ENCODE measurements around the gene JPT2. TPM values are rescaled to one million over a fixed set of nuclear protein-coding genes. Genes with fewer than 3 reads are reported as not detected.
A peak's percentile ranks its signal among the peaks of the same experiment; 100 is the strongest.

Gene JPT2
- total RNA-seq, 1 donor from 2014 or later, result 53.1 TPM

GRCh38 chr16:1651974-1652312 is 26.1 kb upstream of the JPT2 start:
- peak in 1 of 2 donors; percentile 14 for ATAC-seq
- H3K27ac ChIP-seq, result no peak overlapping the region
- peaks cover 62% of the 10 kb centered on the region for H3K36me3 ChIP-seq
- no peaks in the 10 kb centered on the region for H3K4me1 ChIP-seq
- intact Hi-C loops (cut with DNase I), result no loop called here
- TF ChIP-seq CTCF (IDR thresholded peaks at IDR 0.05), result no peak
- no peaks in the 10 kb centered on the region for H3K27me3 ChIP-seq (ENCODE audit: low read depth)
- no peak for DNase-seq
- no peaks in the 10 kb centered on the region for H3K9me3 ChIP-seq
- no peak overlapping the region for H3K4me3 ChIP-seq

GRCh38 chr16:1653023-1653422 is 25.1 kb upstream of the JPT2 start:
- H3K4me3 ChIP-seq, result no peak overlapping the region
- H3K9me3 ChIP-seq, result no peaks in the 10 kb centered on the region
- no peak overlapping the region for H3K27ac ChIP-seq
- DNase-seq, result no peak
- H3K4me1 ChIP-seq, result no peaks in the 10 kb centered on the region
- no peaks in the 10 kb centered on the region for H3K27me3 ChIP-seq (ENCODE audit: low read depth)
- H3K36me3 ChIP-seq, result peaks cover 62% of the 10 kb centered on the region
- intact Hi-C loops (cut with DNase I), result no loop called here
- ATAC-seq, result no peak
- no peak for TF ChIP-seq CTCF (IDR thresholded peaks at IDR 0.05)

GRCh38 chr16:1654505-1655268 is 23.4 kb upstream of the JPT2 start:
- ATAC-seq, result no peak
- no peak for TF ChIP-seq CTCF (IDR thresholded peaks at IDR 0.05)
- Histone ChIP-seq H3K36me3 (peaks cover 72% of the 10 kb centered on the region), H3K27ac (no peak overlapping the region), H3K9me3 (no peaks in the 10 kb centered on the region), H3K27me3 (ENCODE audit: low read depth) (no peaks in the 10 kb centered on the region), H3K4me3 (no peak overlapping the region), H3K4me1 (no peaks in the 10 kb centered on the region)
- intact Hi-C loops (cut with DNase I), result no loop called here
- no peak for DNase-seq

GRCh38 chr16:1655269-1655807 is 22.7 kb upstream of the JPT2 start:
- no peak for TF ChIP-seq CTCF (IDR thresholded peaks at IDR 0.05)
- Histone ChIP-seq H3K9me3 (no peaks in the 10 kb centered on the region), H3K27me3 (ENCODE audit: low read depth) (no peaks in the 10 kb centered on the region), H3K27ac (no peak overlapping the region), H3K4me3 (no peak overlapping the region), H3K36me3 (peaks cover 79% of the 10 kb centered on the region), H3K4me1 (no peaks in the 10 kb centered on the region)
- DNase-seq (no peak), ATAC-seq (no peak)
- intact Hi-C loops (cut with DNase I), result no loop called here

GRCh38 chr16:1655909-1656807 is 21.9 kb upstream of the JPT2 start:
- no peak overlapping the region for H3K4me3 ChIP-seq
- H3K27ac ChIP-seq, result no peak overlapping the region
- H3K9me3 ChIP-seq, result no peaks in the 10 kb centered on the region
- no peaks in the 10 kb centered on the region for H3K4me1 ChIP-seq
- intact Hi-C loops (cut with DNase I), result no loop called here
- H3K36me3 ChIP-seq, result peaks cover 86% of the 10 kb centered on the region
- no peaks in the 10 kb centered on the region for H3K27me3 ChIP-seq (ENCODE audit: low read depth)
- TF ChIP-seq CTCF (IDR thresholded peaks at IDR 0.05), result no peak
- no peak for DNase-seq
- ATAC-seq, result peak; percentile 7 to 11

All from lower lobe of right lung (tissue), 2 donors.